SJSA1 (cell line): ENCODE measurements around the gene PAXIP1. TPM values are rescaled to one million over a fixed set of nuclear protein-coding genes. Genes with fewer than 3 reads are reported as not detected.
"Not testable (repeated sequence)": the region's sequence is repeated elsewhere in the genome, so short reads cannot be mapped to it uniquely, and the experiment has no call there.

ENCODE experiments used
- DNase-seq, 2 experiments: peaks; one replicate each; pipeline ENCODE4 v3.0.0-alpha.2; 2015 to 2020; ENCODE audit warnings: low spot score in 2 of 2, low read depth in 1 of 2
- H3K27ac ChIP-seq: fragments of 250-450 bp; sonication (Bioruptor Pico); 2 replicates; pipeline ENCODE4 v1.5.1; 2020; ENCODE audit warnings: mild to moderate bottlenecking, moderate library complexity
- H3K27me3 ChIP-seq: fragments of 250-450 bp; sonication (Bioruptor Pico); replicated peaks from 2 replicates; pipeline ENCODE4 v1.5.1; 2020; ENCODE audit warnings: mild to moderate bottlenecking, moderate library complexity
- H3K36me3 ChIP-seq: fragments of 250-450 bp; sonication (Bioruptor Pico); 2 replicates; pipeline ENCODE4 v1.5.1; 2020; ENCODE audit warnings: mild to moderate bottlenecking
- H3K4me1 ChIP-seq: fragments of 250-450 bp; sonication (Bioruptor Pico); replicated peaks from 2 replicates; pipeline ENCODE4 v1.6.1; 2021; ENCODE audit warnings: mild to moderate bottlenecking
- H3K4me3 ChIP-seq: fragments of 250-450 bp; sonication (Bioruptor Pico); 2 replicates; pipeline ENCODE4 v1.5.1; 2020; ENCODE audit warnings: mild to moderate bottlenecking
- H3K9me3 ChIP-seq: fragments of 250-450 bp; sonication (Bioruptor Pico); replicated peaks from 2 replicates; pipeline ENCODE4 v1.5.1; 2020; ENCODE audit warnings: mild to moderate bottlenecking
- total RNA-seq: library from RNA; depleted of rRNA; stranded (reverse); fragments of >200 nt; shearing (Covaris generic); gene quantifications from 2 replicates; pipeline ENCODE4 v1.2.3, GENCODE V29; 2014; rRNA removed

The PAXIP1 gene, protein sequence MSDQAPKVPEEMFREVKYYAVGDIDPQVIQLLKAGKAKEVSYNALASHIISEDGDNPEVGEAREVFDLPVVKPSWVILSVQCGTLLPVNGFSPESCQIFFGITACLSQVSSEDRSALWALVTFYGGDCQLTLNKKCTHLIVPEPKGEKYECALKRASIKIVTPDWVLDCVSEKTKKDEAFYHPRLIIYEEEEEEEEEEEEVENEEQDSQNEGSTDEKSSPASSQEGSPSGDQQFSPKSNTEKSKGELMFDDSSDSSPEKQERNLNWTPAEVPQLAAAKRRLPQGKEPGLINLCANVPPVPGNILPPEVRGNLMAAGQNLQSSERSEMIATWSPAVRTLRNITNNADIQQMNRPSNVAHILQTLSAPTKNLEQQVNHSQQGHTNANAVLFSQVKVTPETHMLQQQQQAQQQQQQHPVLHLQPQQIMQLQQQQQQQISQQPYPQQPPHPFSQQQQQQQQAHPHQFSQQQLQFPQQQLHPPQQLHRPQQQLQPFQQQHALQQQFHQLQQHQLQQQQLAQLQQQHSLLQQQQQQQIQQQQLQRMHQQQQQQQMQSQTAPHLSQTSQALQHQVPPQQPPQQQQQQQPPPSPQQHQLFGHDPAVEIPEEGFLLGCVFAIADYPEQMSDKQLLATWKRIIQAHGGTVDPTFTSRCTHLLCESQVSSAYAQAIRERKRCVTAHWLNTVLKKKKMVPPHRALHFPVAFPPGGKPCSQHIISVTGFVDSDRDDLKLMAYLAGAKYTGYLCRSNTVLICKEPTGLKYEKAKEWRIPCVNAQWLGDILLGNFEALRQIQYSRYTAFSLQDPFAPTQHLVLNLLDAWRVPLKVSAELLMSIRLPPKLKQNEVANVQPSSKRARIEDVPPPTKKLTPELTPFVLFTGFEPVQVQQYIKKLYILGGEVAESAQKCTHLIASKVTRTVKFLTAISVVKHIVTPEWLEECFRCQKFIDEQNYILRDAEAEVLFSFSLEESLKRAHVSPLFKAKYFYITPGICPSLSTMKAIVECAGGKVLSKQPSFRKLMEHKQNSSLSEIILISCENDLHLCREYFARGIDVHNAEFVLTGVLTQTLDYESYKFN
- total RNA-seq: 9.9 and 12.7 TPM in 2 replicates

DNA sequence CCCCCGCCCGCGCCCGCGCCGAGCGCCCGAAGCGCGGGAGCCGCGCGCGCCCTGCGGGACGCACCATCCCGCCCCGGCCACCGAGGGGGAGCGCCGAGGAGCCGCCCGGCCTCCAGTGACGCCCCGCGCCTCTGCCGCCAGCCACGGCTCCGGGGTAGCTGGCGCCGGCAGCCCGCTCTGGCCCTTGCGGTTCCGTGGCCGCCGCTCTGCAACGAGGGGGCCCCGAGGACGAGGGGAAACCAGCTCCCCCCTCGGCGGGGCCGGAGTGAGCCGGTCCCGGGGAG lies at the start of gene PAXIP1:
Gene PAXIP1, minus strand, starts transcription at position 33 of the 284 bp plus-strand sequence. CDS start 195 bp downstream, outside the sequence.
- Histone ChIP-seq H3K9me3 (no peaks in the 10 kb centered on the region), H3K27ac (peak within 1 kb of the TSS; percentile 100), H3K27me3 (no peaks in the 10 kb centered on the region), H3K4me1 (peaks cover 12% of the 10 kb centered on the region), H3K36me3 (peaks cover 19% of the 10 kb centered on the region), H3K4me3 (peak within 1 kb of the TSS; percentile 82)
- DNase-seq: peak; percentile 49 to 86

- Histone ChIP-seq H3K4me3 (no peak overlapping the region), H3K27ac (no peak overlapping the region), H3K27me3 (no peaks in the 10 kb centered on the region; the same call in 1 of the 2 replicates), H3K9me3 (no peaks in the 10 kb centered on the region), H3K36me3 (no peaks in the 10 kb centered on the region), H3K4me1 (no peaks in the 10 kb centered on the region)
- no peak for DNase-seq
Observed at GRCh38 chr7:155051355-155051754, 48.4 kb upstream of the PAXIP1 start.

- H3K36me3 ChIP-seq: no peaks in the 10 kb centered on the region
- no peaks in the 10 kb centered on the region; the same call in 1 of the 2 replicates for H3K27me3 ChIP-seq
- H3K9me3 ChIP-seq: no peaks in the 10 kb centered on the region
- H3K4me3 ChIP-seq: no peak overlapping the region
- H3K27ac ChIP-seq: no peak overlapping the region
- no peak for DNase-seq
- no peaks in the 10 kb centered on the region for H3K4me1 ChIP-seq
Observed at GRCh38 chr7:155048006-155048405, 45.1 kb upstream of the PAXIP1 start.

DNA sequence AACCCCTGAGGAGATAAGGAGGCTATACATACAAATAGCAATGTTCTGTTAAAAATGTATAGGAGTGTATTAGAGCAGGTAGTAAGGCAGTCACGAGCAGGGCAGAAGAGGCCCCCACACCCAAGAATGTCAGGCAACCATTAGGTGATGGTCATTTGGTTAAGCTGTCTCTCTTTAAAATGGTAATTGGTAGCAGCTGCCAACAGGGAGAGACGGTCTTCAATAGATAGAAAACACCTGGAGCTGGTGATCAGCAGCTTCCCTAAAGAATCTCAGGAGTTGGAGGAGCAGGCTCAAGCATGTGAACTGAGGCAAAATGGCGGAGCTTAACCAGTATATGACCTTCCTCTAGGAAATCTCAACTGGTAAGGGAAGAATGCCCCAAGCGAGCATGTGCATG lies 40.8 kb upstream of the PAXIP1 start:
- H3K9me3 ChIP-seq: no peaks in the 10 kb centered on the region
- no peak for DNase-seq
- no peak overlapping the region for H3K4me3 ChIP-seq
- H3K36me3 ChIP-seq: no peaks in the 10 kb centered on the region
- H3K4me1 ChIP-seq: no peaks in the 10 kb centered on the region
- H3K27ac ChIP-seq: no peak overlapping the region
- no peaks in the 10 kb centered on the region for H3K27me3 ChIP-seq

DNA sequence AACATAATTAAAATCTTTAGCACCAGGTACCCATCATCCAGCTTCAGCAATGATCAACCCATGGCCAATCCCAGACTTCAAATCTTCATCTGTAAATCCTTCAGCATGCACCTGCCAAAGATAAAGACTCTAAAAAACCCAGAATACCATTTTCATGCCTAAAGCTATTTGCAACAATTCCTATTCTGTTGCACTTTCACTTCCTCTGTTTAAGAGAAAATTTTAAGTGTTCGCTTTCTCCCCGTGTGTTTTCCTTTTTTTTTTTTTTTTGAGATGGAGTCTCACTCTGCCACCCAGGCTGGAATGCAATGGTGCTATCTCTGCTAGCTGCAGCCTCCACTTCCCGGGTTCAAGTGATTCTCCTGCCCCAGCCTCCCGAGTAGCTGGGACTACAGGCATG lies 35.4 kb upstream of the PAXIP1 start:
- H3K9me3 ChIP-seq: no peaks in the 10 kb centered on the region
- no peaks in the 10 kb centered on the region for H3K4me1 ChIP-seq
- no peak overlapping the region for H3K4me3 ChIP-seq
- H3K27me3 ChIP-seq: no peaks in the 10 kb centered on the region
- no peaks in the 10 kb centered on the region for H3K36me3 ChIP-seq
- no peak overlapping the region for H3K27ac ChIP-seq
- no peak for DNase-seq

- not testable (repeated sequence) for H3K27me3 ChIP-seq, H3K36me3 ChIP-seq, H3K27ac ChIP-seq, DNase-seq, H3K4me1 ChIP-seq, H3K4me3 ChIP-seq, H3K9me3 ChIP-seq
Observed at GRCh38 chr7:155034495-155034894, 31.6 kb upstream of the PAXIP1 start.

DNA sequence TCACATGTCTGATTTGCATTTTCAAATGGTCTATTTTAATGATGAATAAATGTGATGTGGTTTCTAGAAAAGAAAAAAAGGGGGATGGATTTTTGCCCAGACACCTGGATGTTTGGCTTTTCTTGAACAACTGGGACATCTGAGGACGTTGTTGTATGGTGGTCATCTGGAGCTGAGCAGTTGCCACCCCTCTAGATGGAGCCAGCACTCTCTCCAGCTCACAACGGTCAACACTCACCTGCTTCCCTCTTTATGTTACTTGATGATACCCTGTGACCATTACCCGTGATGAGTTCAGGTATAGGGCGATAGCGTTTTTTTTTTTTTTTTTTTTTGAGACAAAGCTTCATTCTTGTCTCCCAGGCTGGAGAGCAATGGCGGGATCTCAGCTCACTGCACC lies 30.1 kb upstream of the PAXIP1 start:
- no peak overlapping the region for H3K4me3 ChIP-seq
- no peak overlapping the region for H3K27ac ChIP-seq
- DNase-seq: no peak
- H3K4me1 ChIP-seq: no peaks in the 10 kb centered on the region
- H3K9me3 ChIP-seq: no peaks in the 10 kb centered on the region
- no peaks in the 10 kb centered on the region for H3K27me3 ChIP-seq
- no peaks in the 10 kb centered on the region for H3K36me3 ChIP-seq

GRCh38 chr7:155027879-155028278 lies 25.0 kb upstream of the PAXIP1 start:
- no peaks in the 10 kb centered on the region for H3K4me1 ChIP-seq
- H3K36me3 ChIP-seq: no peaks in the 10 kb centered on the region
- DNase-seq: no peak
- no peaks in the 10 kb centered on the region for H3K9me3 ChIP-seq
- no peak overlapping the region for H3K4me3 ChIP-seq
- H3K27ac ChIP-seq: no peak overlapping the region
- no peaks in the 10 kb centered on the region for H3K27me3 ChIP-seq

- Histone ChIP-seq H3K27me3 (0 out of 2 replicates have a peak, but pooled peaks cover 7% of the 10 kb centered on the region), H3K4me3 (no peak overlapping the region), H3K9me3 (no peaks in the 10 kb centered on the region), H3K4me1 (no peaks in the 10 kb centered on the region), H3K27ac (no peak overlapping the region), H3K36me3 (no peaks in the 10 kb centered on the region)
- DNase-seq: no peak
Observed at GRCh38 chr7:155021699-155022145, 18.8 kb upstream of the PAXIP1 start.

DNA sequence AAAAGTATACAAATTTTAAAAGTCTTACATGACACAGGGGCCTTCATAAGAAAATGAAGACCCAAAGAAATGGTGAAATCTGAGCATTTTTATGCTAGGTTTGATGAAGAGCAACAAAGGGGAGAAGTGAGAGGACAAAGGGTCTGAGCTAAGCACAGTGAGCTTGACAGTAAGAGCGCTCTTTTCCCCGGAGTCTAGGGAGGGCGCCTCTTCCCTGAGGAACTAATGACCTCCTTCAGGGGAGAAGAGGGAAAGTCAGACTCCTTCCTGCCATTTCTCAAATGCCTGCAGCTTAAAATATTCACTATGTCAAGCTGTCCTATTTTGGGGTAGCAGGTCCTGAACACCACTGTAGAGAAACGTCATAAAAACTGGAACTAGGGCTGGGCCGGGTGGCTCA lies 18.1 kb upstream of the PAXIP1 start:
- Histone ChIP-seq H3K27me3 (0 out of 2 replicates have a peak, but pooled peaks cover 7% of the 10 kb centered on the region), H3K4me3 (no peak overlapping the region), H3K27ac (no peak overlapping the region), H3K9me3 (no peaks in the 10 kb centered on the region), H3K4me1 (no peaks in the 10 kb centered on the region), H3K36me3 (no peaks in the 10 kb centered on the region)
- DNase-seq: no peak

GRCh38 chr7:155017834-155018233 lies 14.9 kb upstream of the PAXIP1 start:
- Histone ChIP-seq H3K4me3 (no peak overlapping the region), H3K27ac (no peak overlapping the region), H3K9me3 (no peaks in the 10 kb centered on the region), H3K4me1 (no peaks in the 10 kb centered on the region), H3K36me3 (no peaks in the 10 kb centered on the region), H3K27me3 (0 out of 2 replicates have a peak, but pooled peaks cover 8% of the 10 kb centered on the region)
- no peak for DNase-seq

GRCh38 chr7:155011086-155011485 lies 8.2 kb upstream of the PAXIP1 start:
- no peak overlapping the region for H3K4me3 ChIP-seq
- no peak overlapping the region for H3K27ac ChIP-seq
- no peaks in the 10 kb centered on the region for H3K36me3 ChIP-seq
- no peak for DNase-seq
- no peaks in the 10 kb centered on the region for H3K4me1 ChIP-seq
- H3K9me3 ChIP-seq: no peaks in the 10 kb centered on the region
- 0 out of 2 replicates have a peak, but pooled peaks cover 3% of the 10 kb centered on the region for H3K27me3 ChIP-seq

DNA sequence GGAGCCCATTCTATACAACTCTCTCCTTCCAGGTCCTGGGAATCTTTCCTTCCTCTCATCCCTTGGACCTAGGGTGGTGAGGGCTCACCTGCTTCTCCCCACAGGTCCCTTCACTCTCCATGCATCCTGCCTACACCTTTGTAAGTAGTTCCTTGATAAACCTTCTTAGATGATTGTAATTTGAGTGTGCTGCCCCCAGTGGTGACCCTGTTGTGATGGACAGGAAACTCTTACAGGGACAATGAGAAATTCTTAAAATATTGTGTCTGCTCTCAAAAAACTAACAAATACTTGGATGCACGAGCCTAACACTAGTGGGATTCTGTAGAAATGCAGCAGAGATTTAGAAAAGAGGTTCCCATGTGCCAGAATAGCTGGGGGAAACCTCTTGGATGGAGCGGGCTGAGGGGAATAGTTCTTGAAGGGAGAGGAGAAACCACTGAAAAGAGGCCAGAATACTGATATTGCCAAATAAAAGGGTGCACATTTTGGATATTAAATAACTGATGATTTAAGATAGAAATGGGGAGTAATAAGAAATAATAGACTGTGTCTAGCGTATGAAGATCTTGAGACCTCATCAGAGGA lies 6.7 kb upstream of the PAXIP1 start:
- peaks cover 2% of the 10 kb centered on the region; the same call in 1 of the 2 replicates for H3K36me3 ChIP-seq
- H3K4me1 ChIP-seq: no peaks in the 10 kb centered on the region
- no peak overlapping the region for H3K4me3 ChIP-seq
- no peak overlapping the region for H3K27ac ChIP-seq
- no peak for DNase-seq
- H3K9me3 ChIP-seq: no peaks in the 10 kb centered on the region
- 0 out of 2 replicates have a peak, but pooled peaks cover 3% of the 10 kb centered on the region for H3K27me3 ChIP-seq
